SH-SY5Y (cell line): ENCODE results near the gene ERICH6.

Experiments
- GATA2 ChIP-seq: IDR thresholded peaks from 2 replicates; pipeline ENCODE4 v1.6.1; 2011; ENCODE audit warnings: mild to moderate bottlenecking, low read depth, low read length
- GATA3 ChIP-seq: IDR thresholded peaks from 2 replicates; pipeline ENCODE4 v1.6.1; 2011; ENCODE audit warnings: low read depth, mild to moderate bottlenecking, low read length, moderate library complexity

- TF ChIP-seq GATA2 (no peak), GATA3 (no peak)
Observed at GRCh38 chr3:150682824-150683223, 20.9 kb downstream of the ERICH6 start.
